ENCODE data around the gene COLEC12. TPM values are rescaled to one million over a fixed set of nuclear protein-coding genes. Genes with fewer than 3 reads are reported as not detected.

COLEC12 gene
- total RNA-seq, 2 experiments from 2014 or later, result not detected

GRCh38 chr18:394262-394986, 106.1 kb downstream of the COLEC12 start:
- POLR2A ChIA-PET, result no interaction called here
- CTCF ChIA-PET, result no interaction called here

DNA sequence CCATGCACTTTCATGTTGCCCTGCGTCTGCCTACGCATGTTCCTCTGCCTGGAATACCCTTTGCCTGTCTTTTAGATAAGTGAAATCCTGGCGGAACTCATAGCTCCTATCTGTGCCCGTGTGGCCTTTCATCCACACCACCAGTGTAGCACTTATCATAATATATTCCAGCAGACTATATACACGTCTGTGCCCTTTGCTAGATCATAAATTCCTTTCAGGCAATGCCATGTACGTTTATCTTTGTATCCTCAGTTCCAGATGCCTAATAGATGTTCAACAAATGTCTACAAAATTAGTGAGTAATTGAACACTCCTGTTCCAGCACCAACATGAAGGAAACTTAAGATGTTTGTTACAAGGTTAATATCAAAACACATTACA, 106.9 kb downstream of the COLEC12 start:
- POLR2A ChIA-PET, result no interaction called here
- CTCF ChIA-PET, result no interaction called here

GRCh38 chr18:392928-393573, 107.5 kb downstream of the COLEC12 start:
- ChIA-PET CTCF (no interaction called here), POLR2A (no interaction called here)

- POLR2A ChIA-PET, result no interaction called here
- CTCF ChIA-PET, result no interaction called here
These were observed 109.6 kb downstream of the COLEC12 start for GRCh38 chr18:390741-391478.

GRCh38 chr18:389658-390357, 110.7 kb downstream of the COLEC12 start:
- CTCF ChIA-PET, result no interaction called here

DNA sequence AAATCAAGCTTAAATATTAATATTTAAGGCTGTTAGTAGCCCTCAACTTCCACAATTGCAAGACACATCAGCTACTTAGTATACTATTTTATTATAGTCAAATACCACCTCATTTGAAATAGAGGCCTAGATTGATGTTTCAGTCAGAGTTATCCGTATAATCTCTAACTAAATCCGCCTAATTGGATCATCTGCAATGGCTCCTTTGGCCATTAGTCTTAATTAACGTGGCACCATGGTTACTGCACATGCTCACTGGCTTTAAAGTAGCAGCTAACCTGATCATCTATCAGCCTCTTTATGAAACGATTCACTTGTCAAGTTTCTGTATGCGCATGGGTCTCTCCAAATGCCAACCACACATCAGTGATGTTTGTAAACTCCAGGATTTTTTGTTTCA, 112.3 kb downstream of the COLEC12 start:
- ChIA-PET CTCF (no interaction called here), POLR2A (no interaction called here)

More at GRCh38 chr18:389658-390357, 110.7 kb downstream of the COLEC12 start:
- POLR2A ChIA-PET, result no interaction called here

- ChIA-PET POLR2A (no interaction called here), CTCF (no interaction called here)
These were observed 113.5 kb downstream of the COLEC12 start for GRCh38 chr18:386994-387393.

DNA sequence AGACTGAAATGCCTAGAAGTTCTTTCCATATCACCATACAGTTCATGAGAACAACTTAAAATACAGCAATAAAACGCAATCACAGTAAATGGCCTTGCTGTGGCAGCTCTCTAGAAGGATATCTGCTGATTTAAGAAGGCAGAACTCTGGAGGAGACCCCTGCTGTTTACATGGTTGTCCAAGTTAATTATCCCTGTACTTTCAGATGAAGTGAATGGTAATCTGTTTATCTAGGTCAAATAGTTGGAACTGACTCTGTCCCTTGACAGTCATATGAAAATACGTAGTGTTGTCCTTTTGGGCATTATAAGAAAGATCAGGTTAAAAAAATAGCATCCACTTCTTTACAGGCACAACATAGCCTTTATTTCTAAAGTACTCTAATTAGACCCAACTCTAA, 115.6 kb downstream of the COLEC12 start:
- ChIA-PET POLR2A (no interaction called here), CTCF (no interaction called here)

DNA sequence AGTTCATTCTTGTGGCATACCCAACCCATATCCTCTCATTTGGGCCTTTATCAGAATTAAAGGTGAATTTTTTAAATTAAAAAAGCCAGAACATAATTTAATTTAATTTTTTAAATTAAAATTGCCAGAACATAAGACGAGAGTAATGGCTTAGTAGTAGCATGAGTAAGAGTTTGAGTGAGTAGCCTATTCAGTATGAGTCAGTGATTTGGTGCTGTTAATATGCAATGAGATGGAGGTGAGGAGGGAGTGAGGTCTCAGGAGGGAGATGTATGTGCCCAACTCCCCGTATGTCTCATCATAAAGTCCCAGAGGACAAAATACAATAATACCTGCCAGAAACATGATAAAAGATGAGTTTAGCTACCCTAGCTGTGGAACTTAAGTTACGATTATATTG, 117.4 kb downstream of the COLEC12 start:
- POLR2A ChIA-PET, result no interaction called here

GRCh38 chr18:382423-382984, 118.0 kb downstream of the COLEC12 start:
- POLR2A ChIA-PET, result no interaction called here
- CTCF ChIA-PET, result no interaction called here

More for the DNA sequence above, 117.4 kb downstream of the COLEC12 start:
- CTCF ChIA-PET, result no interaction called here

DNA sequence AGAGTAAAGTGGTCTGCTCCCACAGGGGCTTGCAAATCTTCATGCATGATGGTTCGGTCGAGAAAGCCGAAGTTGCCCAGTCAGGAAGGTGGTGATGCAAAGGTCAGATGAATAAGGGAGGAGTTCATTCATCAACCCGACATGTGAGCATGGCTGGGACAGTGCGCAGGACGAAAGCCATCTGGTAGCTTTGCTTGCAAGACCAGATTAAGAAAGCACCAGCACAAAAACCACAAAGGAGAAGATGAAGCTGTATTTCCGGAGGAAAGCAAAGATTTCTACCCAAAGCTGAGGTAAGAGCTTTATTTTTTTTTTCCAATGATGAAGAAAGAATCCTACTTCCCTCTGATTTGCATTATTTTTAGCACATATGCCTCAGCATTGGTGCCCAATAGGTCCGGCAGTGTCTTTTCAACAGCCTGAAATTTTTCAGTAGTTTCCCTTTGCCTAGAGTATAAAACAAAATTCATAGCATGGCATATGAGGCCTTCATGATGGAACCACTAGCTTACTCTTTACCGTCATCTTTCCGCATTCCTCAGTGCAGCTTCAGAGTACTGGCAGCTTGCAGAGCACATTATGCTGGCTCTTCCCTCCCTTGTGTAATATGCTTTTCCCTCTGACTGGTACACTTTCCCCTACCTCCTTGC, 120.7 kb downstream of the COLEC12 start:
- POLR2A ChIA-PET, result no interaction called here

GRCh38 chr18:378079-378478, 122.4 kb downstream of the COLEC12 start:
- ChIA-PET CTCF (no interaction called here), POLR2A (no interaction called here)

More for the DNA sequence above, 120.7 kb downstream of the COLEC12 start:
- CTCF ChIA-PET, result no interaction called here

- ChIA-PET POLR2A (no interaction called here), CTCF (no interaction called here)
These were observed 123.4 kb downstream of the COLEC12 start for GRCh38 chr18:377088-377487.

- CTCF ChIA-PET, result no interaction called here
- POLR2A ChIA-PET, result no interaction called here
These were observed 124.2 kb downstream of the COLEC12 start for GRCh38 chr18:376311-376710.

DNA sequence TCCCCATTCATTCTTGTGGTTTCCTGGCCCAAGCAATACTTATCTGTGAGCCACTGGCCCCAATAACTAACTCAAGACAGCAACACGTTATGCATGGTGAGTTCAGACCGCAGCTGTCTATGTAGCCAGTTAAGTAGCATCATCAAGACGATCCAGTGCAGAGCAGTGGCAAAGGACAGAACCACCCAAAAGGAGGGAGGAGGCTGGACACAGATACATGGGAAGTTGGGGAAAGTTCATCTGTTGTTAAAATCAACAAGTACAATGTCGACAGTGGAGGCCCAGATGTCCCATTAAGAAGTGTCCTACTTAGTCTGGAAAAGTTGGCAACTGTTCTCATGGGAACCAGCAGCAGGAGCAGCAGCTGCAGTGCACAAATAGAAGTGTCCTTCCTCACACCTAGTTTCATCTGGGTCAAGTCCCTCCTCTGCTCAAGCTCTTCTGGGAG, 125.8 kb downstream of the COLEC12 start:
- ChIA-PET CTCF (no interaction called here), POLR2A (no interaction called here)

DNA sequence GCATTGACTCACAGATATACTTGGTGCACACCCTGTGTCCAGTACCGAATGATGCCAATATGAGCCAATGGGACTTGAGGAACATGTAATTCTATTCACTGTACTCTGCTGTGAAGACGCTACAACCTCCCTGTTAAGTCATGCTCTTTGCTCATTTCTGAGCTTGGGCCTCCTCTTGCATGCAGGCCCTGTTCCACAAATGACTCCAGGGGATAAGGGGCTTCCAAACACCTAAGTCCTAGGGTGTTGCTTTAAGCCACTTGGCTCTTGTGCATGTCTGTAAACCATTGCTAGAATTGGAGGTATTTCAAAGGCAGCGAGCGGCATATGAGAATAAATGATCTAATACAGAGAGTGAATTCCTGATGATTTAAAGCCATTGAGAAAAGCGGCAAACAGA, 126.7 kb downstream of the COLEC12 start:
- ChIA-PET POLR2A (no interaction called here), CTCF (no interaction called here)

DNA sequence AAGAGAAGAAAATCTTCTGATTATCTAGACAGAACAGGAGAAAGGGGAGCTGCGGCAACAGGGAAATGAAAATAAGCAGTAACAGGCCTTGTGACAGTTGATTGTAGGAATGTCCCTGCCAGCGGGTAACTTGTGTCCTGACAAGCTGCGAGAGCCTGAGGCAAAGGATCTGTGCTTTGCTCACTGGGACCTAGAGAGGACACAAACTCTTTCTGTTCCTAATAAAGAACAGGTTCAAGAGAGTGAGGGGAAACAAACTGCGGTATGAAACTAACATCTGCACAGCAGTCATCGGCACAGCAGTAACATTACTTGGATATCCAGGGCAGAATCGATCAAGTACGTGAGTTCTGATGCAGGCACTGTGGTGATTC, 128.9 kb downstream of the COLEC12 start:
- ChIA-PET CTCF (no interaction called here), POLR2A (no interaction called here)

GRCh38 chr18:370751-371608, 129.5 kb downstream of the COLEC12 start:
- CTCF ChIA-PET, result no interaction called here
- POLR2A ChIA-PET, result no interaction called here
